WTC11 (cell line): ENCODE measurements around the gene PCGF2.

ENCODE experiments used
- CREB1 ChIP-seq: sonication (generic); formaldehyde crosslinking; IDR thresholded peaks from 2 replicates; pipeline ENCODE4 v1.8.0; 2023; ENCODE audit warnings: mild to moderate bottlenecking, missing genetic modification reagents
- CTCF ChIP-seq: fragments of 200-600 bp; IDR thresholded peaks from 2 replicates; pipeline ENCODE4 v1.8.0; 2022; ENCODE audit warnings: antibody characterized with exemption
- ELF4 ChIP-seq: sonication (generic); formaldehyde crosslinking; IDR thresholded peaks from 2 replicates; pipeline ENCODE4 v1.8.1; 2022; ENCODE audit warnings: low read depth, mild to moderate bottlenecking, moderate library complexity, missing genetic modification reagents
- NFYB ChIP-seq: sonication (generic); formaldehyde crosslinking; conservative IDR thresholded peaks from 2 replicates; pipeline ENCODE4 v1.8.0; 2022; ENCODE audit warnings: low read depth, missing genetic modification reagents
- USF2 ChIP-seq: sonication (generic); formaldehyde crosslinking; IDR thresholded peaks from 2 replicates; pipeline ENCODE4 v1.8.1; 2023; ENCODE audit warnings: mild to moderate bottlenecking, missing genetic modification reagents, moderate library complexity
- ZBTB43 ChIP-seq: sonication (generic); formaldehyde crosslinking; IDR thresholded peaks from 2 replicates; pipeline ENCODE4 v1.8.1; 2023; ENCODE audit warnings: mild to moderate bottlenecking, missing genetic modification reagents
- ZNF317 ChIP-seq: sonication (generic); formaldehyde crosslinking; IDR thresholded peaks from 2 replicates; pipeline ENCODE4 v1.8.1; 2023; ENCODE audit warnings: low read depth, mild to moderate bottlenecking, moderate library complexity, missing genetic modification reagents, borderline replicate concordance

GRCh38 chr17:38715216-38715943, 32.8 kb downstream of the PCGF2 start:
- no peak for TF ChIP-seq CTCF
- no peak for TF ChIP-seq ZBTB43 (CRISPR knock-in tag)
- TF ChIP-seq CREB1 = no peak
- TF ChIP-seq USF2 (CRISPR knock-in tag) = no peak
- no peak for TF ChIP-seq ELF4 (CRISPR knock-in tag)
- no peak for TF ChIP-seq NFYB (CRISPR knock-in tag)
- no peak for TF ChIP-seq ZNF317 (CRISPR knock-in tag)
